HG03175 (cell line): Measurements from ENCODE around the gene SIK2.

Source experiments
- ATAC-seq: cut with Tn5 transposase; IDR thresholded peaks from one replicate; pipeline ENCODE4 v1.9.1; 2021; ENCODE audit warnings: mild to moderate bottlenecking, moderate library complexity; ENCODE audit not compliant: unreplicated experiment

Gene SIK2

DNA sequence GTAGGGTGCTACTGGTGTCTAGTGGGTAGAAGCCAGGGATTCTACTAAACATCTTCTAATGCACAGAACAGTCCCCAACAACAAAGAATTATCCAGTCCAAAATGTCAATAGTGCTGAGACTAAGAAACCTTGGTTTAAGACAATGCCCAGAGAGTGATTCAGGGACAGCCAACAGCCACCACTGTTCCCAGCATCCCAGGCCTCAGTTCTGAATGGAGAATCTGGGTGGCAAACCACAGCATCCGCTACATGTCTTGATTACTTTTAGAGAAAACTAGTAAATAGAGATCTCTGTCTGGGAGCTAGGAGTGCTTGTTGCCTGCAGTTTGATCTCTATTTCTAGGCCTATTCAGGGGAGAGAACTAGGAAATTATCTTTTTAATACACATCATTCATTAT, 20.9 kb upstream of the SIK2 start:
- ATAC-seq = no peak

- no peak for ATAC-seq
These were observed 20.1 kb upstream of the SIK2 start for GRCh38 chr11:111582163-111582562.

- ATAC-seq = no peak
These were observed 19.4 kb upstream of the SIK2 start for GRCh38 chr11:111582881-111583280.

- ATAC-seq = no peak
These were observed 16.9 kb upstream of the SIK2 start for GRCh38 chr11:111585371-111585770.

GRCh38 chr11:111586388-111586831, 15.8 kb upstream of the SIK2 start:
- ATAC-seq = peak; percentile 59

- no peak for ATAC-seq
These were observed 13.1 kb upstream of the SIK2 start for GRCh38 chr11:111589114-111589513.

- ATAC-seq = no peak
These were observed 12.3 kb upstream of the SIK2 start for GRCh38 chr11:111589886-111590499.

DNA sequence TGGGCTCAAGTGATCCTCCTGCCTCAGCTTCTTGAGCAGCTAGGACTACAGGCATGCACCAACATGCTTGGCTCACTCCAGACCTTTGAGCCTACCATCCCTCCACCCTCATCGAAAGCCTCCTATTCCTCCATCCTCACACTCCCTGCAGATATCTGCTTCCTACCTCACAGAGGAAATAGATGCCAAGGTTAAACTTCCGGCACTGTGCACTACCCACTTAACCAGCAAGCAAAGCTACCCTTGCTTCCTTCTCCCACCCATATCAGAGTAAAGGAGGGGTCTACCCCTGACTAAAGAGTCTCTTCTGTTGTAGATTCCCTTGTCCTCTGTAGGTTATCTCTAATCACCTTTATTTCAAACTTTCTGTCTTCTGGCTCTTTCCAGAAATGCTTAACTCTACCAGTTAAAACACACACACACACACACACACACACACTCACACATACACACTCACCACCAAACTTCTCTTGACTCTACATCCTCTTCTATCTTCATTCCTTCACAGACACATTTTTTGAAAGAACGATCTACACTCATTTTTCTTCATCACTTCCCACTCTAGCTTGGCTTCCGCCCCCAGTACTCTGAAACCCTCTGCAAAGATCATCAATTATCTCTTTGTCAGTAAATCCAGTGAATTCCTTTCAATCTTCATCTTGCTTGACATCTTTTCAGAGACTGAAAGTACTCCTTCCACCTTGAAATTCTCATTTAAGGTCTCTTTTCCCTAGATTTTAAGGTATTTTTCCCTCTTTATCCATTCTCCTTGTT, 10.9 kb upstream of the SIK2 start:
- no peak for ATAC-seq

GRCh38 chr11:111592491-111592890, 9.8 kb upstream of the SIK2 start:
- no peak for ATAC-seq

DNA sequence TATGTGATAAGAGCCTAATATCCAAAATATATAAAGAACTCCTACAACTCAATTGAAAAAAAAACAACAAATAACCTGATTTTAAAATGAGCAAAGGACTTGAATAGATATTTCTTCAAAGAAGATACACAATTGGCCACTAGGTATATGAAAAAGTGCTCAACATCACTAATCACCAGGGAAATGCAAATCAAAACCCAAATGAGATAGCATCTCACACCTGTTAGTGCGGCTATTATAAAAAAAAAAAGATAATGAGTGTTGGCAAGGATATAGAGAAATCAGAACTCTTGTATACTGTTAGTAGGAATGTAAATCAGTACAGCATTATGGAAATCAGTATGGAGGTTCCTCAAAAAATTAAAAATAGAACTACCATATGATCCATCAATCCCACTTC, 5.9 kb upstream of the SIK2 start:
- ATAC-seq = no peak

DNA sequence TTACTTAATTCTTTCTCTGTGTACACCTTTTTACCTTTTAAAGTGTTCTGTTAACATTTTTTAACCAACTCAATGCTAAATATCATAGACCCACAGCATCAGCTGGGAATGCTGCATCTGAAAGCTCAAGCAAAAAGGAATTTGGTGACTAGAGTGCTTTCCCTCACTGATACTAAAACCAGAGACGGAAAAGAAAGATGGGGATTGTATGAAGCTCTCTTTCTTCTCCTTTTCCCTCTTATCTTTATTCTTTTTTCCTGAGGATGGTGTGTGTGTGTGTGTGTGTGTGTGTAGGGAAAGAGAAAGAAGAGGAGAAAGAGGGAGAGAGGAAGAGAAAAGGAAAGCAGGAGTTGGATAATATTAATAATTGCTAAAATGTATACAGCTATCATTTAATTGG, 4.1 kb upstream of the SIK2 start:
- no peak for ATAC-seq

DNA sequence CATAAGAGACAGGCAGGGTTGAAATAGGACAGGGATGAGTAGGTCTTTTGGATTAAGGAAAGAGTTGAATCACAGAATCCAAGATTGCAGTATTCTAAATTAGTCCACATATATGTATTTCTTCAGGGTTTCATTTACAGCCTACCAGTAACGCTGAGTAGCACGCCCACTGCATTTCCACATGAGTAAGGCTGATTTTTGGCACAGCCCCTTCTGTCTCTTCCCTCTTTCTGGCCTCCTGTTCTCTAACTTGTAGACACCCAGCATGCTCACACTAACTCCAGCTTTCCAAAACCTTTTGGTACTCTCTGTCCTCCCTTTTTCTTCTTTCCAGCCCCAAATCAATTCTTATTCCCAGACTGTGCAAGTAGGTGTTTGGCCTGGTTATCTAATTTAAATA, 3.7 kb upstream of the SIK2 start:
- ATAC-seq = no peak

- no peak for ATAC-seq
These were observed 642 bp upstream of the SIK2 start for GRCh38 chr11:111601636-111601978.

DNA sequence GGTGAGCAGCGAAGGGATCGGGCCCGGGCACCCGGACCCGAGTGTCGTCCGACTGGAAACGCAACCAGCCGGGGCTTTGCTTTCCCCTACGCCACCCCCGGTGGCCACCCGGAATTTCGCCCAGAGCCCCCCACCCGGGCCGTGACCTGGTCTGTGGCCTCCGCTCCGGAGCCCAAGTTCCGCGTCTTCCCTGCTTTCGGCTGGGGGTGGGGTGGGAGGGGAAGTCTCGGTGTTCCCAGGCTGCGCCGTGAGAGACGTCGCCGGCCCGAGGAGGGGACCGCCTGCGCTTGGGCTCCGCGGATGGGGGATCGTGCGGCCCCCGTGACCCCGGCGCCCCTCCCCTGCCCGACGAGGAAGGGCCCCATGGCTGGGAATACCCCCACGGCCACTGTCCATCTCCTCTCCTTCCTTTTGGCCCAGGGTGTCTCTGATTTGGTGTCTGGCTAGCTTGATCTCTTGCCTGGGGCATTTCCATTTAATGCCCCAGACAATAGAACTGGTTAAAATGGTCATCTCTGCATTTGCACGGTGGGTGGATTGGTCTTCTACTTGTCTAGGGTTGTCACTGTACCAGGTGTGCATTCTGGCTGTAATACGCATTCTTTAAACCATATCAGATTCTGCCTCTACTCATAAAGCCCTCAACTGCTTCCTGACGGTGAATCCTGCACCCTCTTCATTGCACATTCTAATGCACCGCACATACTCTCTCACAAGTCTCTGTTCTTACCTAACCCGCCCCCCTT, 789 bp downstream of the SIK2 start:
- ATAC-seq = peak; percentile 0

DNA sequence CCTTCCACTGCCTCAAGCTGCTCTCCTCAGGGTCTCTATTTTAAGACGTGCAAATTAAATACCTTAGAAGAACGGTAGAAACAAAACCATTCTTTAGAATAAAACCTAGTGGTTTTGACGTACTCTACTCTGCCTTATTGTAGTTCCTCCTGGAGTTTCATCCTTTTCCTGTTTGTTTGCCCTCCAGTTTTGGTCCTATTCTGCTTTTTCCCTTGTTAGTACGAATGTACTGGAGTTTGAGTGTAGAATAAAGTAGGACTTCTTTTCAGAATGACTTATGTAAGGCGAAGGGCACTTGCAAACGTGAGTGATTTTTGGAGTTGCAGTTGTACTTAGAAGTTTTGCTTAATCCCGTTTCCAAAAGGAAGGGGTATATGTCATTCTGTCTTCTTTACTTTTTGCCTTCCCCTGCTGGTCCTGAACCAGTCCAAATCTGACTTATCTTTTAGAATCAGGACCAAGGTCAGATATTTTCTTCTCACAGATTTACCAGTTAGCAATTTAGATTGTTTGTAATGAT, 1.4 kb downstream of the SIK2 start:
- ATAC-seq = no peak

DNA sequence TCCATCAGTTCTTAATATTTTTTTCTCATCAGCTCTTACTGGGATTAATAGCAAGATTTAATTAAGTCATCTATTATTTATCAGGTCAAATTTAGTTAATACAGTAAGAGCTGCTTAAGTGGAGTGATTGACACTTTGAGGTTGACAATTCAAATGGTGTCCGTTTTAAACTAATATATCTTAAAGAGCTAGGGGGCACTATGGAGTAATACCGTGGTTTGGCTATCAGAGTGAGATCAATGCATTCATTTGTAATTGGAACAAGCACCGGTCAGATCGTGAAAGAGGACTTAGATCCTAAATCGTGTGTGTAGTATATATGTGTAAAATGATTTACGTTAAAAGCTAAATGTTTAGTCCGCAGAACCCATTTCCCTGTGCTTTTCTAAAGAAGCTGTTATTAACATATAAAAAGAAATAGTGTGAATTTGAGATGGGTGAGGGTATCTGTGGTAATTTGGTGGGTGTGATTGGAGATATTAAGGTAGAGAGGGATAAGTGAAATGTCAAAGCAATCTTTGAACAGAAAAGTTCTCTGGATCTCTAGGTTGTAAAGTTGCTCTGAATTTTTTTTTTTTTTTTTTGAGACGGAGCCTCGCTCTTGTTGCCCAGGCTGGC, 2.3 kb downstream of the SIK2 start:
- no peak for ATAC-seq

- ATAC-seq = no peak
These were observed 3.4 kb downstream of the SIK2 start for GRCh38 chr11:111605681-111606080.

DNA sequence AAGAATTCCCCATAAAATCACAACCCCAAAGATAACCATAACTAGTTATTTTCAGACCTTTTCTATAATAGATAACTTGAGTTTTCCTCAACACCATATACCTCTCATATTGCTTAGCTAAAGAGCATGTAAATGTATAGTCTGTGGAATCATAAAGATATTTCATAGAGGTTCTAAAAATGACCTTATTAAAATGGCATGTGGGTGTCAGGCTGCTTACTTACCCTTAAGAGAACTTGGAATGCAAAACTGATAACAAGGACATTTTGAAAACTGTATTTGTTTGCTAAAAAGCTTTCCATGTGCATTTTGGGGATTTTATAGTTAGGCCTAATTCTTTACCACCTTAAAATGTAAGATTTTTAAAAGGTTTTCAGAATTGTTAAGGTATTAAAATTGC, 4.7 kb downstream of the SIK2 start:
- ATAC-seq = no peak

DNA sequence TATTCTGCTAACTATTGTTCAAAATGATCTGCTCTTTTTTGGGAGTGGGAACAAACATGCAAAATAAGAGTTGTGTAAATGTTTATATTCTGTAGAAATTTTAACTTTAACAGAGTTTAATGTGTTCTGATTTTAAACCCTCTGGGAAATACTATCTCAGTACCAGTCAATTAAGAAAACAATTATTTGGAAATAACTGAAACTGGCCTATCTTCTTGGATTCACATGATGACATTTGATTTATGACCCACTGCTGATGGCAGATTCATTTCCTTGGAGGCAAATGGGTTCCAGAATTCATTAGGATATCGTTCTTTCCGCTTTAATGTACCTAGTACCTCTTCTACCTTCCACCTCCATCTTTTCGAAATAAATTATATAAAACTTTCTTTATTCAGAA, 5.5 kb downstream of the SIK2 start:
- no peak for ATAC-seq

DNA sequence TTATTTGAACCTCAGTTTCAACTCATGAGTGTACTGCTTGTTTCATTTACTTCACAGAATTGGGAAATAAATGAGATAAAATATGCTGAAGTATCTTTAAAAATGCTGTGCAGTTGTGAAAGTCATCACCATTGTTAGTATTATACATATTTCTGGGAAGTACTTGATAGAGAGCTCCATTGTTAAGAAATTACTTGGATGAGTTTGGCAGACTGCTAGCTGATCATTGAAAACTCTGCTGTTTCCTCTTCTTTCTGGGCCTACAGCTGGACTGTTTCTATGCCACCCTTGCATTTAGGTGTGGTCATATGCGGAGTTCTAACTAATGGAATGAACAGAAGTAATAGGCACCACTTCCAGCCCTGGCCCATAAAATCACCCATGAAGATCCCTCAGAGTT, 10.0 kb downstream of the SIK2 start:
- ATAC-seq = no peak

- no peak for ATAC-seq
These were observed 15.0 kb downstream of the SIK2 start for GRCh38 chr11:111617286-111617685.
